Prostate gland (tissue), 1 donor: ENCODE results near the gene MBP.

ENCODE experiments used
- POLR2A ChIP-seq: fragments of 450-650 bp; IDR thresholded peaks from one replicate; pipeline ENCODE4 v1.6.1; 2016; ENCODE audit warnings: antibody characterized with exemption, mild to moderate bottlenecking
- POLR2AphosphoS5 ChIP-seq: sonication (generic); formaldehyde crosslinking; IDR thresholded peaks from one replicate; pipeline ENCODE4 v1.6.1; 2017; ENCODE audit warnings: antibody characterized with exemption

GRCh38 chr18:77098538-77099174 is 33.9 kb downstream of the MBP start:
- no peak for TF ChIP-seq POLR2A
- no peak for TF ChIP-seq POLR2AphosphoS5
